ENCODE data around the gene EVI5L. TPM values are rescaled to one million over a fixed set of nuclear protein-coding genes. Genes with fewer than 3 reads are reported as not detected.

The EVI5L gene
- total and polyA plus RNA-seq, 2 donors (not counting 3 experiments of a cell fraction or from before 2014, with no cell fraction given): 11.9 to 13.5 TPM

DNA sequence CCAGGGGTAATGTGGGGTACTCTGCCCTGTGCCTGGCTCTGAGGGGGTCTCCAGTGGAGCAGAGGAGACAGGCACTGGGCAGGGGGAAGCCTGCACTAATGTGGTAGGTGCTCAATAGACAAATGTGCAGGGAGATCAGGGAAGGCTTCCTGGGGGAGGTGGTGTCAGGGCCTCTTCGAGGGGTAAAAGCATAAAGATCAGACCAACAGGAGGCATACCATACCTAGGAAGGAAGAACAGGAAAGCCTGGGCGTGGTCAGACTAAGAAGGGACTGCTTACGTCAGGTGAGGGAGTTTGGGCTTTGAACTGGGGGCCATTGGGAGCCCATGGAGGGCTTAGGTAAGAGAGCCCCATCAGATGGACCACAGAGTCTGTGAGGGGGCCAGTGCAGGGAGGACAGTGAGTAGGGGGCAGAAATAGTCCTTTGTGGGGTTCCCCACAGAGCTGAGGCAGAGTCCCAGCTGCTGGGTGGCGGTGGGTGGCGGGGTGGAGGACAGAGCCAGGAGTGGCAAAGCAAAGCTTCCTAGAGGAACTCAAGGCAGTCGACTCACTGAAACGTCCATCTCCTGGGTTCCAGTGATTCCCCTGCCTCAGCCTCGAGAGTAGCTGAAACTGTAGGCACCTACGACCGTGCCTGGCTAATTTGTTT, 35.4 kb downstream of the EVI5L start:
- no peak for TF ChIP-seq MYC (IDR thresholded peaks at IDR 0.05; ENCODE audit: low read depth, low read length)
- TF ChIP-seq GATA2 (IDR thresholded peaks at IDR 0.05; ENCODE audit: insufficient read depth, insufficient read length, low read depth, low read length): no peak
- no peak for TF ChIP-seq JUN (IDR thresholded peaks at IDR 0.05; ENCODE audit: borderline replicate concordance, insufficient read depth, insufficient read length, low read depth)
- no peak overlapping the region for H3K9ac ChIP-seq (replicated peaks; ENCODE audit: extremely low read depth, insufficient read depth, low read length)
- no peaks in the 10 kb centered on the region for H3K9me3 ChIP-seq (replicated peaks; ENCODE audit: control insufficient read depth, insufficient read depth, low read length)
- no peaks in the 10 kb centered on the region for H4K20me1 ChIP-seq (replicated peaks; ENCODE audit: control insufficient read depth, extremely low read depth, insufficient read depth, low read length)
- dilution Hi-C loops (cut with MboI; ENCODE audit: extremely low pct_ligation_motif_present, low sequenced_read_pairs): no loop called here
- no peak overlapping the region for H3K4me3 ChIP-seq (replicated peaks in 1 of 3; ENCODE audit: insufficient read depth in 1 of 3, low read depth in 1 of 3, low read length in 3 of 3)
- intact Hi-C loops (cut with micrococcal nuclease): no loop called here
- no peaks in the 10 kb centered on the region for H3K36me3 ChIP-seq (ENCODE audit: control insufficient read depth in 2 of 2, extremely low read depth in 1 of 2, insufficient read depth in 2 of 2, low read length in 2 of 2)
- ChIA-PET CTCF (interaction anchor here (0.9 kb wide), 1 partner anchor 236 kb away, joined by 3 read pairs; the partner anchor contains the start of genes PET100 and XAB2), POLR2A (no interaction called here)
- H2AFZ ChIP-seq (ENCODE audit: low read depth, low read length): no peak overlapping the region
- H3K27me3 ChIP-seq (ENCODE audit: control insufficient read depth in 2 of 2, insufficient read depth in 2 of 2, low read length in 2 of 2): peaks cover 12 to 21% of the 10 kb centered on the region in 2 experiments
- DNase-seq (ENCODE audit: low read depth, low spot score) (no peak), FAIRE-seq (no peak)
- peaks cover 7% of the 10 kb centered on the region for H3K4me1 ChIP-seq (ENCODE audit: control insufficient read depth, extremely low read depth, insufficient read depth, low read length)
- H3K27ac ChIP-seq (ENCODE audit: insufficient read depth, low read depth, low read length): no peak overlapping the region
- no peaks in the 10 kb centered on the region for H3K79me2 ChIP-seq (ENCODE audit: control insufficient read depth, insufficient read depth, low read length)
- H3K9me1 ChIP-seq (replicated peaks; ENCODE audit: control insufficient read depth, extremely low read depth, insufficient read depth, low read length): no peaks in the 10 kb centered on the region
- no TSS peak for BruUV-seq (replicated peaks)
- H3K4me2 ChIP-seq (ENCODE audit: insufficient read depth, low read length): no peak overlapping the region

DNA sequence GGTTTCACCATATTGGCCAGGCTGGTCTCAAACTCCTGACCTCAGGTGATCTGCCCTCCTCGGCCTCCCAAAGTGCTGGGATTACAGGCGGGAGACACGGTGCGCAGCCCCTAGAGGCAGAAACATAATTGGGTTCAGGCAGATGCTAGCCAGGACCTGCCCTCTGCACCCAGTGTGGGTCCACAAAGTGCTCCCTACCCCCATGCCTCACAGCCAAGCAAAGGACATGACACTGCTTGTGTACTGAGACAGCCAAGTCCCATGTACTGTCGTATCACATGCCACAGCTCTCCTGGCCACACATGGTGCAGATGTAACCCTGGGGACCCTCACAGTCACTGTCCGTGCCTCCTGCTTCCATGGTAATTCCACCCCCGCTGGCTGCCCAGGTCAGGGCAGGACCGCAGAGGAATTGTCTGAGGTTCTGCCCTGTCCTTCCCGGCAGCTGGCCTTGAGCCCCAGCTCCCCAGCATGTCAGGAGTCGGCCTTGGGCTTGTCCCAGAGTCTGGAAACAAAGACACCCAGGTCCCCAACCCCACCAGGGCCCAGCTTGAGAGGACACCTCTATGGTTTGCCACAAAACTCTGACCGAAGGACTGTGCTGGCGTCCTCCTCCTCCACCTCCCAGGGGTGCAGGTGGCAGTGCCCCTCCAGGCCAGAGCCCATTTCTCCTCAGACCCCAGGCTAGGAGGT, 36.5 kb downstream of the EVI5L start:
- POLR2A ChIA-PET: no interaction called here

More for the DNA sequence above, 36.5 kb downstream of the EVI5L start:
- Histone ChIP-seq H2AFZ (ENCODE audit: low read depth, low read length) (no peak overlapping the region), H3K27ac (ENCODE audit: insufficient read depth, low read depth, low read length) (no peak overlapping the region), H3K36me3 (ENCODE audit: control insufficient read depth in 2 of 2, extremely low read depth in 1 of 2, insufficient read depth in 2 of 2, low read length in 2 of 2) (no peaks in the 10 kb centered on the region), H3K27me3 (ENCODE audit: control insufficient read depth in 2 of 2, insufficient read depth in 2 of 2, low read length in 2 of 2) (peaks cover 12 to 21% of the 10 kb centered on the region in 2 experiments), H3K4me2 (ENCODE audit: insufficient read depth, low read length) (no peak overlapping the region), H4K20me1 (replicated peaks; ENCODE audit: control insufficient read depth, extremely low read depth, insufficient read depth, low read length) (no peaks in the 10 kb centered on the region), H3K79me2 (ENCODE audit: control insufficient read depth, insufficient read depth, low read length) (no peaks in the 10 kb centered on the region), H3K9me1 (replicated peaks; ENCODE audit: control insufficient read depth, extremely low read depth, insufficient read depth, low read length) (no peaks in the 10 kb centered on the region), H3K9me3 (replicated peaks; ENCODE audit: control insufficient read depth, insufficient read depth, low read length) (no peaks in the 10 kb centered on the region), H3K4me3 (replicated peaks in 1 of 3; ENCODE audit: insufficient read depth in 1 of 3, low read depth in 1 of 3, low read length in 3 of 3) (no peak overlapping the region), H3K9ac (replicated peaks; ENCODE audit: extremely low read depth, insufficient read depth, low read length) (no peak overlapping the region), H3K4me1 (ENCODE audit: control insufficient read depth, extremely low read depth, insufficient read depth, low read length) (peaks cover 7% of the 10 kb centered on the region)
- intact Hi-C loops (cut with micrococcal nuclease): no loop called here
- dilution Hi-C loops (cut with MboI; ENCODE audit: extremely low pct_ligation_motif_present, low sequenced_read_pairs): no loop called here
- DNase-seq (ENCODE audit: low read depth, low spot score) (no peak), FAIRE-seq (no peak)
- CTCF ChIA-PET: no interaction called here
- BruUV-seq (replicated peaks): no TSS peak
- TF ChIP-seq JUN (IDR thresholded peaks at IDR 0.05; ENCODE audit: borderline replicate concordance, insufficient read depth, insufficient read length, low read depth) (no peak), POLR2AphosphoS5 (IDR thresholded peaks at IDR 0.05; ENCODE audit: insufficient read depth, low read depth, low read length) (no peak), POLR2A (IDR thresholded peaks at IDR 0.05; ENCODE audit: low read depth, low read length) (no peak), EZH2 (IDR thresholded peaks at IDR 0.05; ENCODE audit: borderline replicate concordance, low read depth, low read length, severe bottlenecking) (no peak), FOS (IDR thresholded peaks at IDR 0.05; ENCODE audit: borderline replicate concordance, insufficient read depth, low read length) (no peak), GATA2 (IDR thresholded peaks at IDR 0.05; ENCODE audit: insufficient read depth, insufficient read length, low read depth, low read length) (no peak), MYC (IDR thresholded peaks at IDR 0.05; ENCODE audit: low read depth, low read length) (no peak)
- TF ChIP-seq, protein P1, sequence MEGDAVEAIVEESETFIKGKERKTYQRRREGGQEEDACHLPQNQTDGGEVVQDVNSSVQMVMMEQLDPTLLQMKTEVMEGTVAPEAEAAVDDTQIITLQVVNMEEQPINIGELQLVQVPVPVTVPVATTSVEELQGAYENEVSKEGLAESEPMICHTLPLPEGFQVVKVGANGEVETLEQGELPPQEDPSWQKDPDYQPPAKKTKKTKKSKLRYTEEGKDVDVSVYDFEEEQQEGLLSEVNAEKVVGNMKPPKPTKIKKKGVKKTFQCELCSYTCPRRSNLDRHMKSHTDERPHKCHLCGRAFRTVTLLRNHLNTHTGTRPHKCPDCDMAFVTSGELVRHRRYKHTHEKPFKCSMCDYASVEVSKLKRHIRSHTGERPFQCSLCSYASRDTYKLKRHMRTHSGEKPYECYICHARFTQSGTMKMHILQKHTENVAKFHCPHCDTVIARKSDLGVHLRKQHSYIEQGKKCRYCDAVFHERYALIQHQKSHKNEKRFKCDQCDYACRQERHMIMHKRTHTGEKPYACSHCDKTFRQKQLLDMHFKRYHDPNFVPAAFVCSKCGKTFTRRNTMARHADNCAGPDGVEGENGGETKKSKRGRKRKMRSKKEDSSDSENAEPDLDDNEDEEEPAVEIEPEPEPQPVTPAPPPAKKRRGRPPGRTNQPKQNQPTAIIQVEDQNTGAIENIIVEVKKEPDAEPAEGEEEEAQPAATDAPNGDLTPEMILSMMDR (IDR thresholded peaks at IDR 0.05; ENCODE audit: extremely low read depth in 1 of 2, insufficient read depth in 1 of 2, low read depth in 1 of 2, low read length in 2 of 2): no peak
- TF ChIP-seq, protein P2, sequence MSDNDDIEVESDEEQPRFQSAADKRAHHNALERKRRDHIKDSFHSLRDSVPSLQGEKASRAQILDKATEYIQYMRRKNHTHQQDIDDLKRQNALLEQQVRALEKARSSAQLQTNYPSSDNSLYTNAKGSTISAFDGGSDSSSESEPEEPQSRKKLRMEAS (IDR thresholded peaks at IDR 0.05; ENCODE audit: insufficient read depth, insufficient read length): no peak

Measured in endothelial cell of umbilical vein (primary cell).